H1 (cell line): ENCODE results near the gene LRRC4C. TPM values are rescaled to one million over a fixed set of nuclear protein-coding genes. Genes with fewer than 3 reads are reported as not detected.

Experiments
- CTCF ChIA-PET: fragments of 300-600 bp; sonication (Branson Sonifier 250); formaldehyde crosslinking; loops from one replicate; lab custom pipeline; 2021; ENCODE audit not compliant: partially characterized antibody; lab: Charles Lee
- POLR2A ChIA-PET: fragments of 300-600 bp; sonication (Branson Sonifier 250); formaldehyde crosslinking; loops from one replicate; lab custom pipeline; 2021; ENCODE audit warnings: inconsistent platforms; ENCODE audit not compliant: partially characterized antibody; lab: Charles Lee
- DNase-seq, 2 experiments: peaks; one replicate each; pipeline versions ENCODE4 v3.0.0 to v3.0.0-alpha.2; 2010 to 2022; ENCODE audit warnings: low spot score in 2 of 2, low read depth in 1 of 2, mixed read lengths in 1 of 2
- FAIRE-seq: peaks from 2 replicates; lab custom pipeline; 2011; peaks lifted over from hg19 to GRCh38; lab: Jason Lieb, UNC
- H2AFZ ChIP-seq: 2 replicates; pipeline ENCODE4 v1.8.1; 2012; ENCODE audit warnings: low read length, inconsistent platforms
- H2AK5ac ChIP-seq: 2 replicates; pipeline ENCODE4 v1.6.1; 2013; ENCODE audit warnings: low read depth, low read length
- H2BK120ac ChIP-seq: replicated peaks from 2 replicates; pipeline ENCODE3; 2013; ENCODE audit warnings: low read depth, low read length, inconsistent platforms
- H2BK12ac ChIP-seq: 2 replicates; pipeline ENCODE4 v1.6.1; 2013; ENCODE audit warnings: low read depth, low read length
- H2BK15ac ChIP-seq: 2 replicates; pipeline ENCODE4 v1.6.1; 2013; ENCODE audit warnings: low read length
- H2BK20ac ChIP-seq: 2 replicates; pipeline ENCODE4 v1.6.1; 2013; ENCODE audit warnings: low read length
- H2BK5ac ChIP-seq: 2 replicates; pipeline ENCODE4 v1.6.1; 2013; ENCODE audit warnings: low read depth, low read length
- H3K14ac ChIP-seq: 2 replicates; pipeline ENCODE4 v1.6.1; 2013; ENCODE audit warnings: inconsistent platforms; ENCODE audit not compliant: insufficient read length
- H3K18ac ChIP-seq: 2 replicates; pipeline ENCODE4 v1.6.1; 2013; ENCODE audit warnings: low read length; ENCODE audit errors: extremely low read depth
- H3K23ac ChIP-seq: 2 replicates; pipeline ENCODE4 v1.6.1; 2013; ENCODE audit warnings: inconsistent platforms; ENCODE audit not compliant: insufficient read length
- H3K23me2 ChIP-seq: 2 replicates; pipeline ENCODE4 v1.6.1; 2013; ENCODE audit warnings: low read depth, low read length
- H3K27ac ChIP-seq: 2 replicates; pipeline ENCODE4 v1.6.1; 2011; ENCODE audit warnings: low read depth, low read length, inconsistent platforms
- H3K27me3 ChIP-seq, 4 experiments: replicated peaks in 1 of 4; 1 replicate in 1 of 4; 2 replicates in 3 of 4; pipeline versions ENCODE4 v1.6.1 to v1.8.1; 2011 to 2013; ENCODE audit warnings: low read length in 3 of 4, mild to moderate bottlenecking in 3 of 4, inconsistent platforms in 2 of 4, mixed read lengths in 2 of 4, moderate library complexity in 1 of 4; ENCODE audit not compliant: control insufficient read depth in 3 of 4, insufficient read depth in 3 of 4; ENCODE audit errors: extremely low read depth in 1 of 4
- H3K36me3 ChIP-seq, 4 experiments: 2 replicates each; pipeline versions ENCODE4 v1.6.1 to v1.8.1; 2011 to 2013; ENCODE audit warnings: mild to moderate bottlenecking in 4 of 4, low read length in 3 of 4, moderate library complexity in 2 of 4, control low read depth in 1 of 4, inconsistent platforms in 1 of 4; ENCODE audit not compliant: insufficient read depth in 4 of 4, control insufficient read depth in 2 of 4
- H3K4ac ChIP-seq: replicated peaks from 2 replicates; pipeline ENCODE3; 2013; ENCODE audit warnings: low read length, low read depth, mixed read lengths, inconsistent platforms; ENCODE audit not compliant: insufficient read length
- H3K4me1 ChIP-seq, 4 experiments: replicated peaks in 1 of 4; 1 replicate in 1 of 4; 2 replicates in 3 of 4; pipeline versions ENCODE4 v1.6.1 to v1.8.1; 2011 to 2013; ENCODE audit warnings: low read length in 3 of 4, inconsistent platforms in 2 of 4, mixed read lengths in 1 of 4; ENCODE audit not compliant: insufficient read depth in 4 of 4, control insufficient read depth in 3 of 4
- H3K4me2 ChIP-seq, 2 experiments: 2 replicates each; pipeline versions ENCODE4 v1.6.1 to v1.8.1; 2011 to 2013; ENCODE audit warnings: low read depth in 2 of 2, low read length in 2 of 2, control low read depth in 1 of 2, inconsistent platforms in 1 of 2, mild to moderate bottlenecking in 1 of 2; ENCODE audit not compliant: insufficient read depth in 1 of 2
- H3K4me3 ChIP-seq, 4 experiments: fragments of 200-600, 300-600 bp in 1 of 4; sonication (generic), shearing (Covaris generic), sonication (Bioruptor Twin) in 1 of 4; 2 replicates each; pipeline versions ENCODE4 v1.5.1 to v1.8.1; 2011 to 2016; ENCODE audit warnings: low read length in 4 of 4, low read depth in 3 of 4, control low read depth in 2 of 4, inconsistent platforms in 2 of 4, mild to moderate bottlenecking in 2 of 4, mixed read lengths in 1 of 4, moderate library complexity in 1 of 4; ENCODE audit not compliant: insufficient read depth in 2 of 4; ENCODE audit errors: extremely low read depth in 1 of 4
- H3K56ac ChIP-seq: replicated peaks from 2 replicates; pipeline ENCODE3; 2013; ENCODE audit warnings: low read depth, mild to moderate bottlenecking, mixed read lengths, low read length, inconsistent platforms; ENCODE audit not compliant: insufficient read length
- H3K79me1 ChIP-seq: 2 replicates; pipeline ENCODE4 v1.6.1; 2013; ENCODE audit warnings: low read depth, low read length, control low read depth
- H3K79me2 ChIP-seq, 2 experiments: 2 replicates each; pipeline versions ENCODE4 v1.6.1 to v1.8.1; 2012 to 2013; ENCODE audit warnings: low read length in 2 of 2, mild to moderate bottlenecking in 2 of 2, inconsistent platforms in 1 of 2; ENCODE audit not compliant: insufficient read depth in 2 of 2, control insufficient read depth in 1 of 2
- H3K9ac ChIP-seq, 4 experiments: replicated peaks in 1 of 4; 1 replicate in 1 of 4; 2 replicates in 3 of 4; pipeline versions ENCODE4 v1.6.1 to v1.8.1; 2011 to 2013; ENCODE audit warnings: low read depth in 3 of 4, low read length in 3 of 4, control low read depth in 2 of 4, mild to moderate bottlenecking in 2 of 4, moderate library complexity in 2 of 4, inconsistent platforms in 1 of 4; ENCODE audit errors: extremely low read depth in 1 of 4
- H3K9me3 ChIP-seq, 2 experiments: 2 replicates each; pipeline versions ENCODE4 v1.6.1 to v1.8.1; 2012 to 2013; ENCODE audit warnings: mild to moderate bottlenecking in 2 of 2, moderate library complexity in 2 of 2, control low read depth in 1 of 2, inconsistent platforms in 1 of 2, low read depth in 1 of 2, low read length in 1 of 2, mixed read lengths in 1 of 2; ENCODE audit not compliant: insufficient read depth in 2 of 2
- H4K20me1 ChIP-seq, 2 experiments: replicated peaks in 1 of 2; 2 replicates each; pipeline versions ENCODE3 to v1.8.1; 2011 to 2013; ENCODE audit warnings: inconsistent platforms in 2 of 2, low read length in 2 of 2, mild to moderate bottlenecking in 1 of 2; ENCODE audit not compliant: insufficient read depth in 2 of 2, control insufficient read depth in 1 of 2
- H4K5ac ChIP-seq: 2 replicates; pipeline ENCODE4 v1.6.1; 2013; ENCODE audit warnings: low read length, low read depth, mixed read lengths, inconsistent platforms; ENCODE audit not compliant: insufficient read length
- H4K8ac ChIP-seq: 2 replicates; pipeline ENCODE4 v1.8.0; 2013; ENCODE audit warnings: mild to moderate bottlenecking, moderate library complexity, low read length, inconsistent platforms; ENCODE audit not compliant: insufficient read depth; ENCODE audit errors: extremely low read depth
- H4K91ac ChIP-seq: replicated peaks from 2 replicates; pipeline ENCODE3; 2013; ENCODE audit warnings: low read length, mixed read lengths, inconsistent platforms; ENCODE audit not compliant: insufficient read length
- CTBP2 ChIP-seq: IDR thresholded peaks from 2 replicates; pipeline ENCODE4 v1.7.0; 2011; ENCODE audit warnings: borderline replicate concordance, mild to moderate bottlenecking, moderate library complexity, mixed read lengths, low read length; ENCODE audit not compliant: insufficient read depth, insufficient read length
- HDAC6 ChIP-seq: IDR thresholded peaks from one replicate; pipeline ENCODE4 v1.7.1; 2012; ENCODE audit warnings: low read depth, mild to moderate bottlenecking, inconsistent platforms, low read length, moderate library complexity
- POU5F1 ChIP-seq: IDR thresholded peaks from 2 replicates; pipeline ENCODE4 v1.6.1; 2011; ENCODE audit warnings: low read depth, mild to moderate bottlenecking, low read length, moderate library complexity
- RAD21 ChIP-seq, 2 experiments: IDR thresholded peaks in 1 of 2; conservative IDR thresholded peaks in 1 of 2; 2 replicates each; pipeline ENCODE4 v1.6.1; 2011; ENCODE audit warnings: low read depth in 2 of 2, low read length in 2 of 2, improper control_type of control experiment in 1 of 2, inconsistent platforms in 1 of 2, mild to moderate bottlenecking in 1 of 2, moderate library complexity in 1 of 2
- SIX5 ChIP-seq: IDR thresholded peaks from 2 replicates; pipeline ENCODE4 v1.6.1; 2011; ENCODE audit warnings: mild to moderate bottlenecking, low read depth, low read length
- SP2 ChIP-seq: IDR thresholded peaks from 2 replicates; pipeline ENCODE4 v1.6.1; 2012; ENCODE audit warnings: mild to moderate bottlenecking, low read length, inconsistent platforms
- SRF ChIP-seq: IDR thresholded peaks from 2 replicates; pipeline ENCODE4 v1.6.1; 2011; ENCODE audit warnings: mild to moderate bottlenecking, low read depth, low read length, moderate library complexity
- TBP ChIP-seq: IDR thresholded peaks from 2 replicates; pipeline ENCODE4 v1.6.1; 2011; ENCODE audit warnings: low read depth, low read length, improper control_type of control experiment
- TCF12 ChIP-seq: IDR thresholded peaks from 2 replicates; pipeline ENCODE4 v1.6.1; 2011; ENCODE audit warnings: low read depth, mild to moderate bottlenecking, low read length
- TEAD4 ChIP-seq: IDR thresholded peaks from 2 replicates; pipeline ENCODE4 v1.6.1; 2012; ENCODE audit warnings: low read depth, low read length, inconsistent platforms, mixed read lengths
- USF2 ChIP-seq: IDR thresholded peaks from 2 replicates; pipeline ENCODE4 v1.6.1; 2011; ENCODE audit warnings: low read length, improper control_type of control experiment
- WGBS, 2 experiments: shearing (Covaris generic) in 1 of 2; methylation state at CpG; one replicate each; pipeline versions ENCODE4 v1.1.6 to v1.1.7; 2013 to 2015; ENCODE audit warnings: low lambda C conversion rate in 2 of 2, mixed read lengths in 2 of 2, inconsistent platforms in 1 of 2, low coverage in 1 of 2, missing lambda C conversion rate in 1 of 2; ENCODE audit not compliant: insufficient replicate concordance in 2 of 2, insufficient coverage in 1 of 2, insufficient read length in 1 of 2; ENCODE audit errors: extremely low coverage in 1 of 2, missing lambda C conversion rate in 1 of 2; 5-methylcytosine and 5-hydroxymethylcytosine counted together
- polyA plus RNA-seq, 7 experiments: library from polyadenylated mRNA; depleted of rRNA in 3 of 7; stranded (reverse) in 5 of 7; unstranded in 2 of 7; fragments of >200 nt in 5 of 7; fragments of 200-250 nt in 2 of 7; gene quantifications; 1 replicate in 5 of 7; 2 replicates in 1 of 7; 4 replicates in 1 of 7; pipeline versions ENCODE4 v1.2.1 to v1.2.3, GENCODE V29; 2011 to 2013; ENCODE audit warnings: missing spikeins in 2 of 7, mixed read lengths in 2 of 7
- total RNA-seq: library from RNA; stranded (reverse); fragmentation: NEBNext Ultra II Directional; extraction: Animal tissue kit (Norgen Biotek cat#: 25700); gene quantifications from 2 replicates; pipeline ENCODE4 v1.2.1, GENCODE V29; 2021
- TF ChIP-seq, protein P1 (sequence below): IDR thresholded peaks from 2 replicates; pipeline ENCODE4 v1.6.1; 2012; ENCODE audit warnings: inconsistent platforms

Gene LRRC4C
- total and polyA plus RNA-seq, 2 of the 8 experiments (the other 6 are each of a cell fraction or from before 2014, with no cell fraction given) = 0.23 to 2.2 TPM

DNA sequence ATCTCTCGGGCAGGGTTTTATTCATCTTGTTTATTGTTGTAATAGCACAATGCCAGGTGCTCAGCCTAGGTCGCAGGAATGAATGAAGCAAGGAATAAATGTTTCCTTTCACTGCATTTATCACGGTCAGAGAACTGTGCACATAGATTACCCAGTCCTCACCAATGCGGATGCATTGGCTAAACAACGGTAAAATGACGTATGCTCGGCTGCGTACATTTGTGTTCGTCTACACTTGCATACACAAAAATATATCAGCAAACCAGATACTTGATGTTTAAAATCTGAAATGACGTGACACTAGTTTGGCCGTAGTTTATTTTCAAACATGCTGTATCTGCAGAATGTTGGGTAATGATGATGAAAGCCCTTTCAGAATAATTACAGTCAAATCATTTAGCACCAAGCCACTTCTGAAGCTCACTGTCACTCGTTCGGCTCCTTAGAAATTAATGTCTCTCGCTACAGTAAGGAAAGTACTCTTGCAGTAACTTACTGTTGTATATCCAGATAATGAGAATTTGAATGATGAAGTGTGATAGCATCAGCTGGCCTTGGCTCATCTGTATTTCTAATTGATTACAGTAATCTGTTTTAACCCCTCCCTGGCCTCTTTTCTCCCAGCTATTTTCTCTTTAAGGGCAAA lies 268.9 kb downstream of the LRRC4C start:
- Histone ChIP-seq H2BK20ac (no peak overlapping the region), H3K56ac (no peak overlapping the region), H3K4me2 (no peak overlapping the region), H3K79me2 (no peaks in the 10 kb centered on the region), H2AFZ (no peak overlapping the region), H3K27me3 (no peaks in the 10 kb centered on the region), H3K14ac (no peak overlapping the region), H2BK15ac (no peak overlapping the region), H3K23ac (no peak overlapping the region), H3K4me3 (no peak overlapping the region), H3K9ac (no peak overlapping the region), H3K9me3 (no peaks in the 10 kb centered on the region), H3K4me1 (no peaks in the 10 kb centered on the region), H4K5ac (no peak overlapping the region), H2BK120ac (no peak overlapping the region), H3K23me2 (no peaks in the 10 kb centered on the region), H2AK5ac (no peak overlapping the region), H3K36me3 (no peaks in the 10 kb centered on the region), H2BK12ac (no peak overlapping the region), H4K8ac (no peak overlapping the region)
- no peak for DNase-seq
- 87% methylated on average over 14 of the region's 14 CpGs; no CpG with 5 or more reads in 1 of the 2 experiments for WGBS, 2 experiments
- TF ChIP-seq SIX5 (no peak), RAD21 (IDR thresholded peaks at IDR 0.05 in 1 of 2, conservative IDR thresholded peaks at IDR 0.05 in 1 of 2; ENCODE audit: low read depth in 2 of 2, low read length in 2 of 2) (no peak), CTBP2 (no peak), USF2 (no peak), HDAC6 (no peak), SP2 (no peak), TBP (no peak), TEAD4 (no peak), POU5F1 (no peak), SRF (no peak), TCF12 (no peak)
- TF ChIP-seq, protein P1, sequence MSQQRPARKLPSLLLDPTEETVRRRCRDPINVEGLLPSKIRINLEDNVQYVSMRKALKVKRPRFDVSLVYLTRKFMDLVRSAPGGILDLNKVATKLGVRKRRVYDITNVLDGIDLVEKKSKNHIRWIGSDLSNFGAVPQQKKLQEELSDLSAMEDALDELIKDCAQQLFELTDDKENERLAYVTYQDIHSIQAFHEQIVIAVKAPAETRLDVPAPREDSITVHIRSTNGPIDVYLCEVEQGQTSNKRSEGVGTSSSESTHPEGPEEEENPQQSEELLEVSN = no peak
- TF ChIP-seq, all 59 proteins: peak for 0
- Histone ChIP-seq H4K20me1 (no peaks in the 10 kb centered on the region), H3K27ac (no peak overlapping the region), H2BK5ac (no peak overlapping the region), H3K79me1 (no peaks in the 10 kb centered on the region), H3K18ac (no peak overlapping the region), H4K91ac (no peak overlapping the region), H3K4ac (no peak overlapping the region)
- no peak for FAIRE-seq
- ChIA-PET POLR2A (no interaction called here), CTCF (interaction anchor here (1.2 to 2.0 kb wide), 3 partner anchors 10 to 242 kb away, joined by 3 to 5 read pairs (median 3); no protein-coding TSS in a partner anchor)
